WTC11 (cell line): ENCODE data around the gene SNRPD2. TPM values are rescaled to one million over a fixed set of nuclear protein-coding genes. Genes with fewer than 3 reads are reported as not detected.
A peak's percentile ranks its signal among the peaks of the same experiment; 100 is the strongest.

Experiments used
- ATAC-seq: fragments of 200-7000 bp; cut with Tn5 transposase; 2 replicates; pipeline ENCODE4 v1.10.0; 2021; ENCODE audit warnings: mild to moderate bottlenecking, moderate library complexity
- CTCF ChIA-PET: fragments of 300-600 bp; sonication (Branson Sonifier 250); formaldehyde crosslinking; loops from one replicate; lab custom pipeline; 2021; ENCODE audit warnings: antibody characterized with exemption; lab: Charles Lee
- POLR2A ChIA-PET: fragments of 350-600 bp; sonication (Branson Sonifier 250); formaldehyde crosslinking; loops from one replicate; lab custom pipeline; 2021; ENCODE audit warnings: antibody characterized with exemption; lab: Charles Lee
- DNase-seq: peaks from one replicate; pipeline ENCODE4 v3.0.0; 2021; ENCODE audit warnings: low spot score
- H3K27ac Mint-ChIP-seq: 2 replicates; pipeline ENCODE4 v1.8.0; 2021; ENCODE audit warnings: mixed read lengths
- H3K27me3 Mint-ChIP-seq: 2 replicates; pipeline ENCODE4 v1.8.0; 2021; ENCODE audit warnings: low read depth, mild to moderate bottlenecking, moderate library complexity, mixed read lengths
- H3K36me3 Mint-ChIP-seq: 2 replicates; pipeline ENCODE4 v1.8.0; 2021; ENCODE audit warnings: mixed read lengths
- H3K4me1 Mint-ChIP-seq: 2 replicates; pipeline ENCODE4 v1.8.0; 2022; ENCODE audit warnings: mixed read lengths
- H3K4me3 Mint-ChIP-seq: 2 replicates; pipeline ENCODE4 v1.8.0; 2021; ENCODE audit warnings: mild to moderate bottlenecking, moderate library complexity, mixed read lengths
- H3K9me3 Mint-ChIP-seq: 2 replicates; pipeline ENCODE4 v1.8.0; 2021; ENCODE audit warnings: mixed read lengths
- CBFB ChIP-seq: sonication (generic); formaldehyde crosslinking; IDR thresholded peaks from 2 replicates; pipeline ENCODE4 v1.8.1; 2022; ENCODE audit warnings: mild to moderate bottlenecking, low read depth, missing genetic modification reagents
- ELF4 ChIP-seq: sonication (generic); formaldehyde crosslinking; IDR thresholded peaks from 2 replicates; pipeline ENCODE4 v1.8.1; 2022; ENCODE audit warnings: low read depth, mild to moderate bottlenecking, moderate library complexity, missing genetic modification reagents
- FOXJ3 ChIP-seq: sonication (generic); formaldehyde crosslinking; IDR thresholded peaks from 2 replicates; pipeline ENCODE4 v1.9.0; 2021; ENCODE audit warnings: missing genetic modification reagents, mild to moderate bottlenecking, borderline replicate concordance
- GABPB1 ChIP-seq: sonication (generic); formaldehyde crosslinking; IDR thresholded peaks from 2 replicates; pipeline ENCODE4 v1.8.1; 2023; ENCODE audit warnings: mild to moderate bottlenecking, missing genetic modification reagents
- JUN ChIP-seq: sonication (generic); formaldehyde crosslinking; IDR thresholded peaks from 2 replicates; pipeline ENCODE4 v1.8.0; 2023; ENCODE audit warnings: mild to moderate bottlenecking, missing genetic modification reagents
- MXD4 ChIP-seq: fragments of 250-450 bp; sonication (Bioruptor Pico); IDR thresholded peaks from 2 replicates; pipeline ENCODE4 v1.8.0; 2021; ENCODE audit warnings: mild to moderate bottlenecking, moderate library complexity, borderline replicate concordance
- MYBL2 ChIP-seq: sonication (generic); formaldehyde crosslinking; IDR thresholded peaks from 2 replicates; pipeline ENCODE4 v1.8.1; 2023; ENCODE audit warnings: mild to moderate bottlenecking, moderate library complexity, missing genetic modification reagents
- PRRX2 ChIP-seq: fragments of 250-450 bp; sonication (Bioruptor Pico); IDR thresholded peaks from 2 replicates; pipeline ENCODE4 v1.8.0; 2021; ENCODE audit warnings: mild to moderate bottlenecking
- TEAD1 ChIP-seq: sonication (generic); formaldehyde crosslinking; IDR thresholded peaks from 2 replicates; pipeline ENCODE4 v1.8.0; 2022; ENCODE audit warnings: mild to moderate bottlenecking, missing genetic modification reagents
- ZNF219 ChIP-seq: sonication (generic); formaldehyde crosslinking; IDR thresholded peaks from 2 replicates; pipeline ENCODE4 v1.8.0; 2023; ENCODE audit warnings: missing genetic modification reagents, mild to moderate bottlenecking, borderline replicate concordance
- ZNF317 ChIP-seq: sonication (generic); formaldehyde crosslinking; IDR thresholded peaks from 2 replicates; pipeline ENCODE4 v1.8.1; 2023; ENCODE audit warnings: low read depth, mild to moderate bottlenecking, moderate library complexity, missing genetic modification reagents, borderline replicate concordance
- ZNF416 ChIP-seq: fragments of 250-450 bp; sonication (Bioruptor Pico); IDR thresholded peaks from 2 replicates; pipeline ENCODE4 v1.9.0; 2021; ENCODE audit warnings: mild to moderate bottlenecking, inconsistent platforms
- ZNF671 ChIP-seq: fragments of 250-450 bp; sonication (Bioruptor Pico); IDR thresholded peaks from 2 replicates; pipeline ENCODE4 v1.8.0; 2021; ENCODE audit warnings: mild to moderate bottlenecking
- total RNA-seq: library from RNA; stranded (reverse); gene quantifications from 3 replicates; pipeline ENCODE4 v1.2.3, GENCODE V29; 2021
- TF ChIP-seq, protein P1 (sequence below): sonication (generic); formaldehyde crosslinking; conservative IDR thresholded peaks from 2 replicates; pipeline ENCODE4 v1.8.1; 2022; ENCODE audit warnings: mild to moderate bottlenecking, missing genetic modification reagents
- TF ChIP-seq, protein P2 (sequence below): sonication (generic); formaldehyde crosslinking; IDR thresholded peaks from 2 replicates; pipeline ENCODE4 v1.8.1; 2023; ENCODE audit warnings: mild to moderate bottlenecking, missing genetic modification reagents, moderate library complexity
- TF ChIP-seq, protein P3 (sequence below): sonication (generic); formaldehyde crosslinking; IDR thresholded peaks from 2 replicates; pipeline ENCODE4 v1.8.1; 2023; ENCODE audit warnings: mild to moderate bottlenecking, missing genetic modification reagents, borderline replicate concordance
- TF ChIP-seq, protein P4 (sequence below): fragments of 250-450 bp; sonication (Bioruptor Pico); IDR thresholded peaks from 2 replicates; pipeline ENCODE4 v1.8.0; 2021; ENCODE audit warnings: mild to moderate bottlenecking
- TF ChIP-seq, protein P5 (sequence below): fragments of 250-450 bp; sonication (Bioruptor Pico); IDR thresholded peaks from 2 replicates; pipeline ENCODE4 v1.9.0; 2021; ENCODE audit warnings: mild to moderate bottlenecking, borderline replicate concordance
- TF ChIP-seq, protein P6 (sequence below): sonication (generic); formaldehyde crosslinking; IDR thresholded peaks from 2 replicates; pipeline ENCODE4 v1.8.1; 2022; ENCODE audit warnings: low read depth, mild to moderate bottlenecking, moderate library complexity, missing genetic modification reagents, borderline replicate concordance
- TF ChIP-seq, protein P7 (sequence below): sonication (generic); formaldehyde crosslinking; IDR thresholded peaks from 2 replicates; pipeline ENCODE4 v1.8.0; 2023; ENCODE audit warnings: missing genetic modification reagents, mild to moderate bottlenecking, borderline replicate concordance

The SNRPD2 gene
- total RNA-seq, 1 experiment from 2014 or later = 739 TPM

DNA sequence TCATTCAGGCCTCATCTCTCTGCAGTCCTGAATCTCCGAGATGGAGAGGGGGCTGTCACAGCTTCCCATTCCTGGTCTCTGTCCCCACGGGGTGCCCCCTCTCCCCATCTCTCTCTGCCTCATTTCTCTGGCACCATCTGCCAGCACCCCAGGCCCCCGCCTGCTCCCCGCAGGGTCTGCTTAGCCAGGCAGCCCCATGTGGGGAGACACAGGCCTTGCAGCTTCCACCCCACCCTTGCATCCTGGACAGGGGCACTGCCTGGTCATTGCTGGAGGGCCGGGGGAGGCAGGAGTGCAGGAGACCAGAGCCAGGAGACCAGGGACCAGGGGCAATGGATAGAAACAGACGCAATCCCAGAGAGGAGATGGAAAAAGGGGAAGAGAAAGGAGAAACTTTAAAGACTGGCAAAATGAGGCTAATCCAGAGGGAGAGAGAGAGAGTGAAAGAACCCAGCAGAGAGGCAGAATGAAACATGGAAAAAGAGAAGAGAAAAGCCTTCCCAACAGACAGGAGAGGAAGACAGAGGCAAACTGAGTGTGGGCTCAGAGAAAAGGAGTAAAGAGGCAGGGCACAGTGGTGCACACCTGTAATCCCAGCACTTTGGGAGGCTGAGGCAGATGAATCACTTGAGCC is 32.5 kb downstream of the SNRPD2 start:
- no peak for ATAC-seq
- Mint-ChIP-seq H3K9me3 (no peaks in the 10 kb centered on the region), H3K4me3 (no peak overlapping the region), H3K4me1 (peaks cover 2% of the 10 kb centered on the region; the same call in 1 of the 2 replicates), H3K27me3 (peaks cover 29% of the 10 kb centered on the region), H3K27ac (peak overlapping the region; percentile 75; the same call in 1 of the 2 replicates)
- CTCF ChIA-PET = interaction anchor here (0.6 to 1.0 kb wide), 2 partner anchors 14 to 50 kb away, joined by 3 to 5 read pairs; no protein-coding TSS in a partner anchor
- DNase-seq = no peak
- TF ChIP-seq, protein P1, sequence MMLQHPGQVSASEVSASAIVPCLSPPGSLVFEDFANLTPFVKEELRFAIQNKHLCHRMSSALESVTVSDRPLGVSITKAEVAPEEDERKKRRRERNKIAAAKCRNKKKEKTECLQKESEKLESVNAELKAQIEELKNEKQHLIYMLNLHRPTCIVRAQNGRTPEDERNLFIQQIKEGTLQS (CRISPR knock-in tag) = no peak
- no peak for TF ChIP-seq ZNF671
- TF ChIP-seq, protein P2, sequence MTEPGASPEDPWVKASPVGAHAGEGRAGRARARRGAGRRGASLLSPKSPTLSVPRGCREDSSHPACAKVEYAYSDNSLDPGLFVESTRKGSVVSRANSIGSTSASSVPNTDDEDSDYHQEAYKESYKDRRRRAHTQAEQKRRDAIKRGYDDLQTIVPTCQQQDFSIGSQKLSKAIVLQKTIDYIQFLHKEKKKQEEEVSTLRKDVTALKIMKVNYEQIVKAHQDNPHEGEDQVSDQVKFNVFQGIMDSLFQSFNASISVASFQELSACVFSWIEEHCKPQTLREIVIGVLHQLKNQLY (CRISPR knock-in tag) = no peak
- no peak for TF ChIP-seq GABPB1
- TF ChIP-seq TEAD1 = no peak
- no peak for TF ChIP-seq JUN (CRISPR knock-in tag)
- TF ChIP-seq CBFB = no peak
- no peak for TF ChIP-seq ZNF317 (CRISPR knock-in tag)
- TF ChIP-seq, protein P3, sequence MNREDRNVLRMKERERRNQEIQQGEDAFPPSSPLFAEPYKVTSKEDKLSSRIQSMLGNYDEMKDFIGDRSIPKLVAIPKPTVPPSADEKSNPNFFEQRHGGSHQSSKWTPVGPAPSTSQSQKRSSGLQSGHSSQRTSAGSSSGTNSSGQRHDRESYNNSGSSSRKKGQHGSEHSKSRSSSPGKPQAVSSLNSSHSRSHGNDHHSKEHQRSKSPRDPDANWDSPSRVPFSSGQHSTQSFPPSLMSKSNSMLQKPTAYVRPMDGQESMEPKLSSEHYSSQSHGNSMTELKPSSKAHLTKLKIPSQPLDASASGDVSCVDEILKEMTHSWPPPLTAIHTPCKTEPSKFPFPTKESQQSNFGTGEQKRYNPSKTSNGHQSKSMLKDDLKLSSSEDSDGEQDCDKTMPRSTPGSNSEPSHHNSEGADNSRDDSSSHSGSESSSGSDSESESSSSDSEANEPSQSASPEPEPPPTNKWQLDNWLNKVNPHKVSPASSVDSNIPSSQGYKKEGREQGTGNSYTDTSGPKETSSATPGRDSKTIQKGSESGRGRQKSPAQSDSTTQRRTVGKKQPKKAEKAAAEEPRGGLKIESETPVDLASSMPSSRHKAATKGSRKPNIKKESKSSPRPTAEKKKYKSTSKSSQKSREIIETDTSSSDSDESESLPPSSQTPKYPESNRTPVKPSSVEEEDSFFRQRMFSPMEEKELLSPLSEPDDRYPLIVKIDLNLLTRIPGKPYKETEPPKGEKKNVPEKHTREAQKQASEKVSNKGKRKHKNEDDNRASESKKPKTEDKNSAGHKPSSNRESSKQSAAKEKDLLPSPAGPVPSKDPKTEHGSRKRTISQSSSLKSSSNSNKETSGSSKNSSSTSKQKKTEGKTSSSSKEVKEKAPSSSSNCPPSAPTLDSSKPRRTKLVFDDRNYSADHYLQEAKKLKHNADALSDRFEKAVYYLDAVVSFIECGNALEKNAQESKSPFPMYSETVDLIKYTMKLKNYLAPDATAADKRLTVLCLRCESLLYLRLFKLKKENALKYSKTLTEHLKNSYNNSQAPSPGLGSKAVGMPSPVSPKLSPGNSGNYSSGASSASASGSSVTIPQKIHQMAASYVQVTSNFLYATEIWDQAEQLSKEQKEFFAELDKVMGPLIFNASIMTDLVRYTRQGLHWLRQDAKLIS (CRISPR knock-in tag) = no peak
- no peak for TF ChIP-seq MXD4 (CRISPR knock-in tag)
- TF ChIP-seq, protein P4, sequence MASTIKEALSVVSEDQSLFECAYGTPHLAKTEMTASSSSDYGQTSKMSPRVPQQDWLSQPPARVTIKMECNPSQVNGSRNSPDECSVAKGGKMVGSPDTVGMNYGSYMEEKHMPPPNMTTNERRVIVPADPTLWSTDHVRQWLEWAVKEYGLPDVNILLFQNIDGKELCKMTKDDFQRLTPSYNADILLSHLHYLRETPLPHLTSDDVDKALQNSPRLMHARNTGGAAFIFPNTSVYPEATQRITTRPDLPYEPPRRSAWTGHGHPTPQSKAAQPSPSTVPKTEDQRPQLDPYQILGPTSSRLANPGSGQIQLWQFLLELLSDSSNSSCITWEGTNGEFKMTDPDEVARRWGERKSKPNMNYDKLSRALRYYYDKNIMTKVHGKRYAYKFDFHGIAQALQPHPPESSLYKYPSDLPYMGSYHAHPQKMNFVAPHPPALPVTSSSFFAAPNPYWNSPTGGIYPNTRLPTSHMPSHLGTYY (CRISPR knock-in tag) = no peak
- TF ChIP-seq, protein P5, sequence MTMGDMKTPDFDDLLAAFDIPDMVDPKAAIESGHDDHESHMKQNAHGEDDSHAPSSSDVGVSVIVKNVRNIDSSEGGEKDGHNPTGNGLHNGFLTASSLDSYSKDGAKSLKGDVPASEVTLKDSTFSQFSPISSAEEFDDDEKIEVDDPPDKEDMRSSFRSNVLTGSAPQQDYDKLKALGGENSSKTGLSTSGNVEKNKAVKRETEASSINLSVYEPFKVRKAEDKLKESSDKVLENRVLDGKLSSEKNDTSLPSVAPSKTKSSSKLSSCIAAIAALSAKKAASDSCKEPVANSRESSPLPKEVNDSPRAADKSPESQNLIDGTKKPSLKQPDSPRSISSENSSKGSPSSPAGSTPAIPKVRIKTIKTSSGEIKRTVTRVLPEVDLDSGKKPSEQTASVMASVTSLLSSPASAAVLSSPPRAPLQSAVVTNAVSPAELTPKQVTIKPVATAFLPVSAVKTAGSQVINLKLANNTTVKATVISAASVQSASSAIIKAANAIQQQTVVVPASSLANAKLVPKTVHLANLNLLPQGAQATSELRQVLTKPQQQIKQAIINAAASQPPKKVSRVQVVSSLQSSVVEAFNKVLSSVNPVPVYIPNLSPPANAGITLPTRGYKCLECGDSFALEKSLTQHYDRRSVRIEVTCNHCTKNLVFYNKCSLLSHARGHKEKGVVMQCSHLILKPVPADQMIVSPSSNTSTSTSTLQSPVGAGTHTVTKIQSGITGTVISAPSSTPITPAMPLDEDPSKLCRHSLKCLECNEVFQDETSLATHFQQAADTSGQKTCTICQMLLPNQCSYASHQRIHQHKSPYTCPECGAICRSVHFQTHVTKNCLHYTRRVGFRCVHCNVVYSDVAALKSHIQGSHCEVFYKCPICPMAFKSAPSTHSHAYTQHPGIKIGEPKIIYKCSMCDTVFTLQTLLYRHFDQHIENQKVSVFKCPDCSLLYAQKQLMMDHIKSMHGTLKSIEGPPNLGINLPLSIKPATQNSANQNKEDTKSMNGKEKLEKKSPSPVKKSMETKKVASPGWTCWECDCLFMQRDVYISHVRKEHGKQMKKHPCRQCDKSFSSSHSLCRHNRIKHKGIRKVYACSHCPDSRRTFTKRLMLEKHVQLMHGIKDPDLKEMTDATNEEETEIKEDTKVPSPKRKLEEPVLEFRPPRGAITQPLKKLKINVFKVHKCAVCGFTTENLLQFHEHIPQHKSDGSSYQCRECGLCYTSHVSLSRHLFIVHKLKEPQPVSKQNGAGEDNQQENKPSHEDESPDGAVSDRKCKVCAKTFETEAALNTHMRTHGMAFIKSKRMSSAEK (CRISPR knock-in tag) = no peak
- TF ChIP-seq ELF4 = no peak
- no peak for TF ChIP-seq ZNF416 (CRISPR knock-in tag)
- TF ChIP-seq MYBL2 (CRISPR knock-in tag) = no peak
- TF ChIP-seq, protein P6, sequence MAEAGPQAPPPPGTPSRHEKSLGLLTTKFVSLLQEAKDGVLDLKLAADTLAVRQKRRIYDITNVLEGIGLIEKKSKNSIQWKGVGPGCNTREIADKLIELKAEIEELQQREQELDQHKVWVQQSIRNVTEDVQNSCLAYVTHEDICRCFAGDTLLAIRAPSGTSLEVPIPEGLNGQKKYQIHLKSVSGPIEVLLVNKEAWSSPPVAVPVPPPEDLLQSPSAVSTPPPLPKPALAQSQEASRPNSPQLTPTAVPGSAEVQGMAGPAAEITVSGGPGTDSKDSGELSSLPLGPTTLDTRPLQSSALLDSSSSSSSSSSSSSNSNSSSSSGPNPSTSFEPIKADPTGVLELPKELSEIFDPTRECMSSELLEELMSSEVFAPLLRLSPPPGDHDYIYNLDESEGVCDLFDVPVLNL (CRISPR knock-in tag) = no peak
- TF ChIP-seq FOXJ3 (CRISPR knock-in tag) = no peak
- TF ChIP-seq, protein P7, sequence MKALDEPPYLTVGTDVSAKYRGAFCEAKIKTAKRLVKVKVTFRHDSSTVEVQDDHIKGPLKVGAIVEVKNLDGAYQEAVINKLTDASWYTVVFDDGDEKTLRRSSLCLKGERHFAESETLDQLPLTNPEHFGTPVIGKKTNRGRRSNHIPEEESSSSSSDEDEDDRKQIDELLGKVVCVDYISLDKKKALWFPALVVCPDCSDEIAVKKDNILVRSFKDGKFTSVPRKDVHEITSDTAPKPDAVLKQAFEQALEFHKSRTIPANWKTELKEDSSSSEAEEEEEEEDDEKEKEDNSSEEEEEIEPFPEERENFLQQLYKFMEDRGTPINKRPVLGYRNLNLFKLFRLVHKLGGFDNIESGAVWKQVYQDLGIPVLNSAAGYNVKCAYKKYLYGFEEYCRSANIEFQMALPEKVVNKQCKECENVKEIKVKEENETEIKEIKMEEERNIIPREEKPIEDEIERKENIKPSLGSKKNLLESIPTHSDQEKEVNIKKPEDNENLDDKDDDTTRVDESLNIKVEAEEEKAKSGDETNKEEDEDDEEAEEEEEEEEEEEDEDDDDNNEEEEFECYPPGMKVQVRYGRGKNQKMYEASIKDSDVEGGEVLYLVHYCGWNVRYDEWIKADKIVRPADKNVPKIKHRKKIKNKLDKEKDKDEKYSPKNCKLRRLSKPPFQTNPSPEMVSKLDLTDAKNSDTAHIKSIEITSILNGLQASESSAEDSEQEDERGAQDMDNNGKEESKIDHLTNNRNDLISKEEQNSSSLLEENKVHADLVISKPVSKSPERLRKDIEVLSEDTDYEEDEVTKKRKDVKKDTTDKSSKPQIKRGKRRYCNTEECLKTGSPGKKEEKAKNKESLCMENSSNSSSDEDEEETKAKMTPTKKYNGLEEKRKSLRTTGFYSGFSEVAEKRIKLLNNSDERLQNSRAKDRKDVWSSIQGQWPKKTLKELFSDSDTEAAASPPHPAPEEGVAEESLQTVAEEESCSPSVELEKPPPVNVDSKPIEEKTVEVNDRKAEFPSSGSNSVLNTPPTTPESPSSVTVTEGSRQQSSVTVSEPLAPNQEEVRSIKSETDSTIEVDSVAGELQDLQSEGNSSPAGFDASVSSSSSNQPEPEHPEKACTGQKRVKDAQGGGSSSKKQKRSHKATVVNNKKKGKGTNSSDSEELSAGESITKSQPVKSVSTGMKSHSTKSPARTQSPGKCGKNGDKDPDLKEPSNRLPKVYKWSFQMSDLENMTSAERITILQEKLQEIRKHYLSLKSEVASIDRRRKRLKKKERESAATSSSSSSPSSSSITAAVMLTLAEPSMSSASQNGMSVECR = no peak
- no peak for TF ChIP-seq ZNF219 (CRISPR knock-in tag)
- no peak for TF ChIP-seq PRRX2 (CRISPR knock-in tag)
- TF ChIP-seq, all 79 proteins: peak for 0
- no peaks in the 10 kb centered on the region for H3K36me3 Mint-ChIP-seq
- POLR2A ChIA-PET = no interaction called here
